GM20000 (cell line): ENCODE data around the gene CEBPE.

Experiments used
- DNase-seq: peaks from one replicate; pipeline ENCODE4 v3.0.0; 2012; ENCODE audit warnings: low spot score
- CTCF ChIP-seq: IDR thresholded peaks from 2 replicates; pipeline ENCODE4 v1.5.1; 2012; ENCODE audit warnings: mild to moderate bottlenecking, control low read depth; ENCODE audit errors: extremely low read depth, missing control alignments

The CEBPE gene

GRCh38 chr14:23149745-23150144 is 30.7 kb upstream of the CEBPE start:
- TF ChIP-seq CTCF, result no peak
- DNase-seq, result no peak

DNA sequence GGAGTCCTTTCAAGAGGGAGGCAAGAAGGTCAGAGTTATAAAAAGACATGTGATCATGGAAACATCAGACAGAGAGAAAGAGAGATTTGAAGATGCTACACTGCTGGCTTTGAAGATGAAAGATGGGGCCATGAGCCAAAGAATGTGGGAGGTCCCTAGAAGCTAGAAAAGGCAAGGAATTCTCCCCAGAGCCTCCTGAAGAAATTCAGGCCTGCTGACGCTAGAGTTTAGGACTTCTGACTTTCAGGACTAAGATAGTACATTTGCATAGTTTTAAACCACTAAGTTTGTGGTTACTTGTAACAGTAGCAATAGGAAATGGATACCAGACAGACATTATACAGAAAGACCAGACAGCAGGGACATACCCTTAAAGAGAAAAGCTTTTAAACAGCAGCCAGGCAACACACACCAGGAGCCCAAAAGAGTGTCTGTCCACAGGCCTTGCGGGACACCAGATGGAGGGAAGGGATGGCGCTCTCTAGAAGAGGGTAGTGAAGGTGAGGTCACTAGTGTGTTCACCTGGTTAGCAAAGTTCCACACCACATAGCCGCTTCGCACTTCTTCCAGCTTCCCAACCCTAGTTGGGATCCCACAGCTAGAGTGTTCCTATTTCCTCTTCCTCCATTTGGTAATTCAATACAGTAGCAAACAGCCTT is 29.7 kb upstream of the CEBPE start:
- TF ChIP-seq CTCF, result no peak
- no peak for DNase-seq

GRCh38 chr14:23147676-23148075 is 28.6 kb upstream of the CEBPE start:
- DNase-seq, result no peak
- TF ChIP-seq CTCF, result no peak

- TF ChIP-seq CTCF, result no peak
- DNase-seq, result no peak
Observed at GRCh38 chr14:23146980-23147379, 27.9 kb upstream of the CEBPE start.

GRCh38 chr14:23146351-23146910 is 27.4 kb upstream of the CEBPE start:
- TF ChIP-seq CTCF, result no peak
- DNase-seq, result no peak

DNA sequence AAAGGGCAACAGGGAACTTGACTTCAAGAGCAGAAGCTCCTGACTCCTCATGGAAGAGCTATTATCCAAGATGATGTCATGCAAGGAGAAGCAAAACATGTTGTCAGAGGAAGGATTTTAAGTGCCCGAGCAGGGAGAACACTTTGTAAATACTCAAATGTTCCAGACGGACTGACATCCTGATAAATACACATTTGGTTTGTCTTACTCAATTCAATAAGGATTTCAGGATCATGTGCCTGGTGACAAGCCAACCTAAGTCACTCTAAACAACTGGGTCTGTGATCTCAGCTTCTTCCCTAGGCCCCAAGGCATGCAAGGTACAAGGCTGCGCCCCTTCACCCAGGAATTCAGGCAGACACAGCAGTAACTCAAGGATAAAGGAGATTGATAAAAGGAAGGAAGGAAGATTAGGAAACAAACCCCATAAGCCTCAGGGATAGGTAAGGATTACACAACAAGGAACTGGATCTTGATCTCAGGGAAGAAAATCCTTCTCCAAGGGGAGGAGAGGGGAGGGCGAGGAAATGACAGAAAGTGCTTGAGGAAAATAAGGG is 26.8 kb upstream of the CEBPE start:
- no peak for DNase-seq

More for the DNA sequence above, 26.8 kb upstream of the CEBPE start:
- TF ChIP-seq CTCF, result no peak
